HG03135 (cell line): ENCODE data around the gene DEGS2.
"Not testable (repeated sequence)": the region's sequence is repeated elsewhere in the genome, so short reads cannot be mapped to it uniquely, and the experiment has no call there.

Experiments
- ATAC-seq: cut with Tn5 transposase; IDR thresholded peaks from one replicate; pipeline ENCODE4 v1.9.1; 2021; ENCODE audit warnings: mild to moderate bottlenecking, moderate library complexity; ENCODE audit not compliant: unreplicated experiment

The DEGS2 gene

DNA sequence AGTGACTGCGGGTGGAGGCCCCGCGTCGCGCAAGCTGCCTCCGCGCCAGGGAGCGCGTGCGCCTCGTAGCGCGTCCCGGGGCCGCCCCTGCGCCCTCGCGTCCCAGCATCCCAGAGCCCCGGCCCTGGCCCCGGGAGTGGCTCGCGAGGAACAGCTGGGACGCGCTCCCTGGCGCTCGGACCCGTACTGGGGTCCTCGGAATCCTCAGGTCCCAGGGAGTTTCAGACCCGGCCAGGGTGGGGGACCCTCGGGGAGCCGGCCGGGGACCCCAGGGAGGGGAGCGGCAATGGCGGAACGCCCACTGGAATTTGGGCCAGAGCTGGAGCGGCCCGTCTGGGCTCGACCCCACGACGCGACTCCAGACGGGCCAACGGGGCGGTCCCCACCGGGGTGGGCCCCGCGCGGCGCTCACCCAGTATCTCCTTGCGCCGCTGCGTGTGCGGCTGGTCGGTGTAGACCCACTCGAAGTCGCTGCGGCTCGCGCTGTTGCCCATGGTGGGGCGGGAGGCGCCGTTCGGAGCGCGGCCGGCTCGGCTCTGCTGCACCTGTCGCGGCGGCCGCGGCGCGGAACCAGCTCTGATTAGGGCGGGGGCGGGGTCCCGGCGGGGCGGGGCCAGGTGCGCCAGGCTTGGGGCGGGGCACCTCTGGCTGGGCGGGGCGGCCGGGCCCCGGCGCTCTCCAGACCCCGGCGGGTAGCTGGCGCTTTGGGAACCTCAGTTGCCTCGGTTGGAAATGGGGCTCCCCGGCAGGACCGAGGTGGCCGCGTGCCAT lies at the start of gene DEGS2:
DEGS2 (minus strand) TSS at position 552 of the 771 bp plus-strand sequence; CDS start at position 494, 58 bp downstream.
- ATAC-seq, result peak; percentile 61

DNA sequence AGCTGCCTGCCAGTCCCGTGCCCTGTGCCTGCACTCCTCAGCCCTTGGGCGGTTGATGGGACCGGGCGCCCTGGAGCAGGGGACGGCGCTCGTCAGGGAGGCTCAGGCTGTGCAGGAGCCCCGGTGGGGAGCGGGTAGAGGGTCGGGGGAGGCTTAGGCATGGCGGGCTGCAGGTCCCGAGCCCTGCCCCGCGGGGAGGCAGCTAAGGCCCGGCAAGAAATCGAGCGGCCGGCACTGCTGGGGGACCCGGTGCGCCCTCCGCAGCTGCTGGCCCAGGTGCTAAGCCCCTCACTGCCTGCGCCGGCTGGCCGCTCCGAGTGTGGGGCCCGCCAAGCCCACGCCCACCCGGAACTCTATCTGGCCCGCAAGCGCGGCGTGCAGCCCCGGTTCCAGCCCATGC lies 48.7 kb upstream of the DEGS2 start:
- not testable (repeated sequence) for ATAC-seq

DNA sequence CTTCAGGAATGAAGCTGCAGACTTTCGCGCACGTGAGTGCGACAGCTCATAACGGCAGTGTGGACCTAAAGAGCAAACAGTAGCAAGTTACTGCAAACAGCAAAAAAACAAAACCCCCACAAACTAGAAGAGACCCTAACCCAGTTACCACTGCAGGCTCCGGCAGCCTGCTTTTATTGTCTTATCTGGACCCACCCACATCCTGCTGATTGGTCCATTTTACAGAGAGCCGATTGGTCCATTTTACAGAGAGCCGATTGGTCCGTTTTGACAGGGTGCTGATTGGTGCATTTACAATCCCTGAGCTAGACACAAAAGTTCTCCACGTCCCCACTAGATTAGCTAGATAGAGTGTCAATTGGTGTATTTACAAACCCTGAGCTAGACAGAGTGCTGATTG lies 48.1 kb upstream of the DEGS2 start:
- ATAC-seq, result not testable (repeated sequence)

DNA sequence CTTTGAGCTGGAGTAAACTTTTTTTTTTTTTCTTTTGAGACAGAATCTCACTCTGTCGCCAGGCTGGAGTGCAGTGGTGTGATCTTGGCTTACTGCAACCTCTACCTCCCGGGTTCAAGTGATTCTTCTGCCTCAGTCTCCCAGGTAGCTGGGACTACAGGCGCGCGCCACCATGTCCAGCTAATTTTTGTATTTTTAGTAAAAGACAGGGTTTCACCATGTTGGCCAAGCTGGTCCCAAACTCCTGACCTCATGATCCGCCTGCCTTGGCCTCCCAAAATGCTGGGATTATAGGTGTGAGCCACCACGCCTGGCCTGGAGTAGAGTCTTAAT lies 45.4 kb upstream of the DEGS2 start:
- ATAC-seq, result not testable (repeated sequence)

DNA sequence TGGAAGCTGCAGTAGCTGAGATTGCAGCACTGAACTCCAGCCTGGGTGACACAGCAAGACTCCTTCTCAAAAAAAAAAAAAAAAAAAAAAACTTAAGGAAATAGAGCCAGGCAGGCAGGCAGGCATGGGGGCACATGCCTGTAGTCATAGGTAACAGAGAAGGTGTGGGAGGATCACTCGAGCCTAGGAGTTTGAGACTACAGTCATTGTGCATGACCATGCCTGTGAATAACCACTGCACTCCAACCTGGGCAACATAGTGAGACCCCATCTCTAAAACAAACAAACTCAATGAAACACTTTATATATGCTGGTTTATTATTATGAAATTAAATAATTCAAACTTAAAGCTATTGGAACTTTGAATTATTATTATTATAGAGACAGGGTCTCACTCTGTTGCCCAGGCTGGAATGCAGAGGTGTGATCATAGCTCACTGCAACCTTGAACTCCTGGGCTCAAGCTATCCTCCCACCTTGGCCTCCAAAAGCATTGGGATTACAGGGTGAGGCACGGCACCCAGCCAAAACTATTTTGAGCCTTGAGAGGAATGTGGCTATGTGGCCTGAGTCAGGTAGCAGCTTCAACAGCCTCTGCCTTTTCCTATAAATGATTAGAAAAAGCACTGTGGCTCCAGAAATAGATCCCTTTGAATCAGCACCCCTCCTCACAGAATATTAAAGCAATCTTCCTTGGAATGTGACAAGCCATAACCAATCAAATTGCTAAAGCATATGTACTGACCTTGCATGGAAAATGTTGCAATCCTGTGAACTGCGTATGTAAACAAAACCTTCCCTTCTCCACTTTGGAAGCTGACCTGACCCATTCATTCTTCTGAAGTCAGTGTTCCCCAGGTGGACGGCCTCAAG lies 44.8 kb upstream of the DEGS2 start:
- no peak for ATAC-seq

DNA sequence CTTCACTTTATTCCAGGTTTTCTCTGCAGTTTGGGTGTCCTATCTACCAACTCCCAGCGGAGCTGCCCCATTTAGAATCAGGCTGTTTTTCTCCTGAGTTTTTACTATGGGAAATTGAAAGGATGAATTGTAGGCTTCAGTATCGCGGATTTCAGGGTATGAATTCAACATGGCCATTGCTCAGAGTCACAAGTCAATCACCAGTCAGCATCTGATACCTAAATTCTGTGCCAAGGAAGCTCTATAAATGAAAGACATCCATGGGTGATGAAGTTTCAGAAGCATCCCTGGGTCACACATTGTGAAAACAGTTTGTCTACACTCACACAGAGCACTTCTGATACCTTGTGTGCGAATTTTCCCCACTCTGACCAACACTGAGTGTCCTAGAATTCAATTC lies 43.7 kb upstream of the DEGS2 start:
- ATAC-seq, result no peak

DNA sequence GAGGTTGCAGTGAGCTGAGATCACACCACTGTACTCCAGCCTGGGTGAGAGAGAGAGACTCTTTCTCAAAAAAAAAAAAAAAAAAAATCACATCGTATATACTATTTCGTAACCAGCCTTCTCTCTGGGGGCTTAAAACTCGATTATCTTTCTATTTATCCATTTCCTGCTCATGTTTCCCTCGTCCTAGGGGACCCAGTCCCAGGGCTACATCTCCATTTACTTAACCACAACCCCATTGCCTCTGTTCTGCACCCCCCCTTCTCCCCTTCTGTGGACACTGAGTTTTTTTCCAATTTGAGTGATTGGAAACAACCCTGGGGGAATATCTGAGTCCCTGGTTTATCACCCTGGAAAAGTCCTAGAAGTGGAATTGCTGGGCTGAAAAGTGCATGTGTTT lies 43.3 kb upstream of the DEGS2 start:
- no peak for ATAC-seq

DNA sequence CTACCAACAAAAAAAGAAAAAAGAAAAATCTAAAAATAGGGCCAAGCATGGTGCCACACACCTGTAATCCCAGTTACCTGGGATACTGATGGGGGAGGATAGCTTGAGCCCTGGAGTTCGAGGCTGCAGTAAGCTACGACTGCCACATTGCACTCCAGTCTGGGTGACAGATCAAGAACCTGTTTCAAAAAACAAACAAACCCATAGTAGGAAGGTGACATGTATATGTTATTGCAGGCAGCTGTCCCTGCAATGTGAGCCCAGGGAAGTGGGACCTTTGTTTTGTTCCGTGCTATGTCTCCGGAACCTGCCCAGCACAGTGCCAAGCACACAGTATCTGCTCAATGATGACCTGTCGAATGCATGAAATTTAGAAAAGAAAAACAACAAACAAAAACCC lies 42.3 kb upstream of the DEGS2 start:
- ATAC-seq, result no peak

DNA sequence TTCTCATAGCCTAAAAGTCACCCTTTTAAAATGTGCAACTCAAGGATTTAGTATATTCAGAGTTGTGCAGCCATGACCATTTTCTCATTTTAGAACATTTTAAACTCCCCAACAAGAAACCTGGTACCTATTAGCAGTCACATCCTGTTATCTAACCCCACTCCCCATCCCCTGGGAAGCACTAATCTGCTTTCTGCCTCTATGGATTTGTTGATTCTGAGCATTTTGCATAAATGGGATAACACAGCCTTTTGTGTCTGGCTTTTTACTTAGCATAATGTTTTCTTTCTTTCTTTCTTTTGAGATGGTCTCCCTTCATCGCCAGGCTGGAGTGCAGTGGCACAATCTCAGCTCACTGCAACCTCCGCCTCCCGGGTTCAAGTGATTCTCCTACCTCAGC lies 40.9 kb upstream of the DEGS2 start:
- no peak for ATAC-seq

DNA sequence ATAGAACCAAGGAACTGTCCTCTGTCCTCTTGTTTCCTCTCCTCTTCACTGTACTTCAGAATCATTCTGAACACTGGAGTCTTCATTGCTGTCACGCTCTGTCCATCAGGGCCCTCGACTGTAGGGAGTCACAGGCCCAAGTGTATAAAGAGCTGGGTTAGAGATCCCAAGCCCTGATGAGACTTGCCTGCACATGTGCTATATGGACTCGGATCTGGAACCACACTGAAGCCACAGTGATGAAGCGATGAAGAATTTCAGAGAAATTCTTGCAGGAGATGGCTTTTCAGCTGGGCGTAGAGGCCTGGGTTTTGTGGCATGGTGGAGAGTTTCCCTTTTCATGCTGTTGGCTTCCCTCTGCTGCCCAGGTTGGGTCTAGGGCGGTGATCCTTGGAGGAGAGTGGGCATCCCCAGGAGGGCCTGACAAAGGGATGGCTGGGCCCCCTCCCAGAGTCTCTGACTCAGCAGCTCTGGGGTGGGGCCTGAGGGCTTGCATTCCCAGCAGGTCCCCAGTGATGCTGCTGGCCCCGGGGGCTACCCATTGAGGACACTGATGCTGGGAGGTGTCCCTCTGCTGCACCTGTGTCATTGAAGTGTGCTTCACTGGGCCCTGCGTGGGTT lies 39.9 kb upstream of the DEGS2 start:
- no peak for ATAC-seq

DNA sequence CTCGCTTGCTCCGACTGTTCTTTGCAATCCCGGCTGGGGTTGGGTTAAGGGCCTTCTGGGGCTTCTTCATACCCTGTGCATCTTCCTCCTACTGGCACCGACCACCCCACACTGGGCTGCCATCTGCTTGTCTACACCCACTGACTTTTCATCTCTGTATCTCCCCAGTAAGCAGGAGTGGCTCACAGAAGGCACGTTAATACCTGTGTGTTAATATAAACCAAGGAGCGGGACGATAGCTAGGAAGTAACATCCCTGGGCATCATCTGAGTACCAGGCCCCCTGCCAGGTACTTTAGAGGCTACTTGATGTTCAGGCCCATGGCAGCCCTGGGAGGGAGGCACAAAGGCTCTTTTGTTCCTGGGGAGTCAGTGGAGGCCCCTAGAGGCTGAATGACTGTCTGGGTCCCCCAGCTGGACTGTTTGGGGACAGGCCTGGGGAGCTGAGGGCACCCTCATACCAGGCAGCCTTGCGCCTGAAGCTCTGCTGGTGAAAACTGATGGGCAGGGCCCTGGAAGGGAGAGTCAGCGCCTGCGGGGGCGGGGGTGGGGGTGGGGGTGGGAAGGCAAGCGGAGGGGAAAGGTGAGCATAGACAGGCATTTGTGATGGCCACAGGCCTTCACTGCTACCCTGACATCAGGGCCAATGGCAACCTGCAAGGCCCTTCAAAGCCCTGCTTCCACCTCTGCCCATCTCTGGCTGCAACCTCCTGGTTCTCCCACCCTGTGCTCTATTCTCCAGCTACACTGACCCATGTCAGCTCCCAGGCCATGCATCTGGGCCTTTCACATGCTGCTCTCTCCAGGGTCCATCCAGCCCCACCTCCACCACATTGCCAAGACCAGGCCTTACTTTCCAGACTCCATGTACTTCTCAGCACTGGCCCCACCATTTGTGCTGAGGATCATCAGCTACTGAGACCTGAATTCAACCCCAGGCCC lies 34.2 kb upstream of the DEGS2 start:
- no peak for ATAC-seq

DNA sequence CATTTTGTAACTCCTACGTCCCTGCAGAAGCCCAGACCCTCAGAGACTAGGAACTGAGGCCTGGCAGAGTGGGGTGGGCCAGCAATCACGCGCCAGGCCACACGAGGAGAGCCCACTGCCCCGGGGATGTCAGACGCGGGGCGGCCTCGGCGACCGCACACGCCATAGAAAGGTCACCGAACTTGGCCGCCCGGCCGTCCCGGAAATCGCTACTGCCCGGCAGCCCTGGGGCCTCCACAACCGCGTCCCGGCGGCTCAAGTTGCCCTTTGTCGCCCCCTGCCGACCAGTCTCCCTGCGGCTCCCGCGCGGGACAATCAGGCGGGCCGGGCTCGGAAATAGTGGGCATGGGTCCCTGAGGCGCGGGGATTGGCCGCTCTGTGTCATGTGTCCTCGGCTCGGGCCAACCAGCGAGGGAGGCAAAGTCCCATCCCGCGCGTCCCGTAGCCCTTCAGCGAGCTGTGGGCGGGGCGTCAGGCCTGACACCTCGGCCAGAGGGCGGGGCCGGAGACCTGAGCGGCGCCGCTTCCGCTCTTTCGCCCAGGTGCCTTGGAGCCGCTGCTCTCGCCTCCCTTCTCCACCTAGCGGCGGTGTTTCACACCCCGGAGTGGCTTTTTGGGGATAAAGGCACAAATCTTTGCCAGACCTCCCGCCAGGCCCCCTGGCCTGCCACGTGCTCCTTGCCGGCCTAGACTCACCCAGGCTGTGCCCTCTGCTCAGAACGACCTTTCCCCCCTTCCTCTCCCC lies 33.4 kb upstream of the DEGS2 start:
- peak; percentile 99 for ATAC-seq

DNA sequence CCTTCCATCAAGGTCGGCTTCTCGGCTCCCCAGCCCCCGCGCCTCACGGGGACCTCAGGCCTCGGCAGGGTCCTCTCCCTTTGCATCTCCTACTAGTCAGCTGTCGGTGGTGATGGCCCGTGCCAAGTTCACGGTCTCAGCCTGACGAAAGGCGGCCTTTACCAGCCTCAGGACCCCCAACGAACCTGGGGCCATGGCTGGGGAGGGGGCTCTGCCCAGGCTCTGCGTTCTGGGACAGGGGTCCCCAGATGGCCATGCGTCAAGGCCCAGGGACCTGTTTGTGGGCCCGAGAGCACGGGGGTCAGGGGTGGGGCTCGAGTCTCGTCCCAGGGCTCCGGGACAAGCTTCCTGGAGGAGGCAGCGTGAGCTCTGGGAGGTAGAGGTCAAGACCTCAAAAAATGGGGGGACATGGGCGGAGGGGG lies 32.8 kb upstream of the DEGS2 start:
- no peak for ATAC-seq

DNA sequence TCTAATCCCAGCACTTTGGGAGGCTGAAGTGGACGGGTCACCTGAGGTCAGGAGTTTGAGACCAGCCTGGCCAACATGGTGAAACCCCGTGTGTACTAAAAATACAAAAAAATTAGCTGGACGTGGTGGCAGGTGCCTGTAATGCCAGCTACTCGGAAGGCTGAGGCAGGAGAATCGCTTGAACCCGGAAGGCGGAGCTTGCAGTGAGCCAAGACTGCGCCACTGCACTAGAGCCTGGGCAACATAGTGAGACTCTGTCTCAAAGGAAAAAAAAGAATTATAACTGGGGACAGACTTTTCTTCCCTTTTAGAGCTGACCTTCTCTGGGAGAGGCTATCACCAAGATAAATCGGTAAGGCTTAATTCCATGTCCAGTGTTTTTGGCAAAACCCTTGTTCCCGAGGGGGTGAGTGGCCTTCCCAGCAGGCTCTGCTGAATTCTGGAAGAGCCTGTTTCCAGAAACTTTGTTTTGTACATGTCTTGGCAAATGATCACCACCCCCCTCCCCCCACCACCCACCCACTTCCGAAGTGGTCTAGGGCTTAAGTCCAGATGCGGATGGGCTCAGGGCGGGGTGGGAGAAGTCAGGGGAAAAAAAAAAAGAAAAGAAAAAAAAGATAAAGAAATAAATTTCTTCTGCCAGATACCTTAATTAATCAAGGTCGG lies 32.3 kb upstream of the DEGS2 start:
- ATAC-seq, result no peak

DNA sequence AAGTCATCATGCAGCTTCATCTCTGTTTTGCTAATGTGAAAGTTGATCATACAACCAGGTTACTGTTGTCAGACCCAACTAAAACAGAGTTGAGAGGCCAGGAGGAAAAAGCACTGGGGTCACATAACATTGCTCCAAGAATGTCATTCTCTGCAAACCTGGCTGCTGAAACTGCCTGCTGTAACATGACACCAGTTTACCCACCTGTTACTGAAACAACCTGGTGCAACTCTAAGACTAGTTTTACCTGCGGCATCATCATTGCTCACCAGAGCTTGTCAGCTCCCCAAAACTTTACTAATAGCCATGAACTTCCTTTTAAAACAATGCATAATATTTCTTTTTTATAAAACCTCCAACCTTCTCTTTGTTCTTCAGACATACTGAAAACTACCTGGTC lies 30.7 kb upstream of the DEGS2 start:
- ATAC-seq, result no peak

DNA sequence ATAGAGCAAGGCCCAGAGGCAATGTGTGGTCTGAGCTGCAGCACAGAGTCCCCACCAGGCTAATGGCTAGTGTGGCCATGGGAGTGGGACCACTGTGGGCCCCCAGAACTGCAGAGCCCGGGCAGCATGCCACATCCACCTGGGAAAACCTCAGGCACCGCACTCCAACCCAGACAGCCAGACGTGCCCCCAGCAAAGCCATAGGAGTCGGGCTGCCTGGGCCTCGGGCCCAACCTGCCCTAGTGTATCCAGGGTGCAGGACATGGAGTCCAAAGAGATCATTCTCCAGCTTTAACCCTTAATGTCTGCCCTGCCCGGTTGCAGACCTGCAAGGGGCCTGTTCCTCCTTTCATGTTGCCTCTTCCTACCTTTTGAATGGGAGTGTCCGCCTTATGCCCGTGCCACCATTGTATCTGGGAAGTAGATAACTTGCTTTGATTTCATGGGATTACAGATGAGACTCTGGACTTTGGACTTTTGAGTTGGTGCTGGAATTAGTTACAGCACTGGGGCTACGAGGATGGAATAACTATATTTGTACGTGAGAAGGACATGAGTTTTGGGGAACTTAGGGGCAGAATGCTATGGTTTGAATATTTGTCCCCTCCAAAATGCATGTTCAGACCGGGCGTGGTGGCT lies 29.1 kb upstream of the DEGS2 start:
- ATAC-seq, result no peak

DNA sequence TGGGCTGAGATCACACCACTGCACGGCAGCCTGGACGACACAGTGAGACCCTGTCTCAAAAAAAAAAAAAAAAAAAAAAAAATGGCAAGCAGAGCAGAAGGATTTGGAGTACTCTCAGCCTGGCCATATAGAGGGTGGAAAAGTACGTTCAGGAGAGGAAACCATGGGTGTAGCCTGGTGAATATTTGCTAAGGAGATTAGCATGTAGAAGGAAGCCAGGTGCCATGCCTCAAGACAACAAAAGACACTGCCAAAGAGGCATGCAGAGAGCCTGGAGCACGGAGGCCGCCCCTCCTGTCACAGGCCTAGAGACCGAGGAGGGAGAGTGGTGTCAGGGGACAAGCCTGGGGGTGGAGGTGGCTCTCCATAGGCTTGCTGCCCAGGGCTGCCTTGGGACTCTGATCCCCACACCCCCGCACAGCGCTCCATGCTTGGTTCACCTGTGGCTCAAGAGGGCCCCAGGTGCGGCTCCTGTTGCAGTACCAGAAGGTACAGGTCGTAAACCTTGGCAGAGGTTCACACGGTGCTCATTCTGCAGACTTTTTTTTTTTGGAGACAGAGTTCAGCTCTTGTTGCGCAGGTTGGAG lies 27.9 kb upstream of the DEGS2 start:
- no peak for ATAC-seq

DNA sequence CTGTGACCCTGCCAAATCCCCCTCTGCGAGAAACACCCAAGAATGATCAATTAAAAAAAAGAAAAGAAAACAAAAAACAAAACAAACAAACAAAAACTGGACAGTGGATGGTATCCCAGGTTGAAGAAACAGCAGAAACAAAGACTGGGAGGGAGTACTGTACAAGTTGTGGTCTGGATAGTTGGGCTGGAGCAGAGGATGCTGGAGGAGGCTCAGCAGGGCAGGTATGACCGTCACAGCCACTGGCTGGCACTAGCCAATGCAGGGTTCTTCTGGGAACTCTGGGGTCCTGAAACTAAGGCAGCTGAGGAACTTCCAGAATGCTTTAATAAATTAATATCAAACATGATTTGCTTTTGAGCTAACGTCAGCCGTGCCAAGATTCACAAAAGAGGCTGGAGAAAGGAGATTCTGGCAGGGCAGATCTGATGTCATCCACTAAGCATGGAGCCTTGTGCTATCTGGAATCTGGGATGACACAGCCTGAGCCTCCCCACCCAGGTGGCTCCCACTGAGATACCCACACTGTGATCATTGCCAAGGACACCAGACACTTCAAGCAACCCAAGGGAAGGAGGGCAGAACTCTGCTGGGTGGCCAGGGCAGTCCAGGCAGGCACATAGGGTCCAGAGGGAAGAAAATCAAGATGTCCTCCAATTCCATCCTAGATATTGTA lies 22.6 kb upstream of the DEGS2 start:
- not testable (repeated sequence) for ATAC-seq
